Chondrocyte (in vitro differentiated cells): ENCODE results near the gene LLPH. TPM values are rescaled to one million over a fixed set of nuclear protein-coding genes. Genes with fewer than 3 reads are reported as not detected.
A peak's percentile ranks its signal among the peaks of the same experiment; 100 is the strongest.

Experiments used
- DNase-seq: peaks from one replicate; pipeline ENCODE4 v3.0.0; 2021; ENCODE audit warnings: mixed read lengths, low spot score
- H3K27ac Mint-ChIP-seq: one replicate; pipeline ENCODE4 v1.8.0; 2021; ENCODE audit warnings: mild to moderate bottlenecking, moderate library complexity, mixed read lengths; ENCODE audit not compliant: unreplicated experiment
- H3K27me3 Mint-ChIP-seq: 2 replicates; pipeline ENCODE4 v1.8.0; 2021; ENCODE audit warnings: low read depth, mixed read lengths
- H3K36me3 Mint-ChIP-seq: 2 replicates; pipeline ENCODE4 v1.8.0; 2021; ENCODE audit warnings: low read depth, mixed read lengths
- H3K4me1 Mint-ChIP-seq: 2 replicates; pipeline ENCODE4 v1.8.0; 2021; ENCODE audit warnings: low read depth, mild to moderate bottlenecking, mixed read lengths
- H3K4me3 Mint-ChIP-seq: one replicate; pipeline ENCODE4 v1.8.0; 2021; ENCODE audit warnings: mild to moderate bottlenecking, moderate library complexity, mixed read lengths; ENCODE audit not compliant: unreplicated experiment
- H3K9me3 Mint-ChIP-seq: 2 replicates; pipeline ENCODE4 v1.8.0; 2021; ENCODE audit warnings: low read depth, mixed read lengths
- total RNA-seq: library from RNA; stranded (reverse); gene quantifications from 3 replicates; pipeline ENCODE4 v1.2.1, GENCODE V29; 2021
- TF ChIP-seq, protein P1 (sequence below): fragments of 200-600 bp; sonication (generic); IDR thresholded peaks from 2 replicates; pipeline ENCODE4 v1.5.0; 2021; ENCODE audit warnings: antibody characterized with exemption, mild to moderate bottlenecking, moderate library complexity

Gene LLPH
- total RNA-seq, 1 donor from 2014 or later: 22.8 TPM

GRCh38 chr12:66163289-66163688 is 32.7 kb upstream of the LLPH start:
- H3K4me3 Mint-ChIP-seq: no peak overlapping the region
- DNase-seq: no peak
- no peak overlapping the region for H3K27ac Mint-ChIP-seq
- peaks cover 8% of the 10 kb centered on the region for H3K36me3 Mint-ChIP-seq
- H3K4me1 Mint-ChIP-seq: peaks cover 7% of the 10 kb centered on the region
- H3K27me3 Mint-ChIP-seq: no peaks in the 10 kb centered on the region
- peaks cover 19% of the 10 kb centered on the region for H3K9me3 Mint-ChIP-seq
- TF ChIP-seq, protein P1, sequence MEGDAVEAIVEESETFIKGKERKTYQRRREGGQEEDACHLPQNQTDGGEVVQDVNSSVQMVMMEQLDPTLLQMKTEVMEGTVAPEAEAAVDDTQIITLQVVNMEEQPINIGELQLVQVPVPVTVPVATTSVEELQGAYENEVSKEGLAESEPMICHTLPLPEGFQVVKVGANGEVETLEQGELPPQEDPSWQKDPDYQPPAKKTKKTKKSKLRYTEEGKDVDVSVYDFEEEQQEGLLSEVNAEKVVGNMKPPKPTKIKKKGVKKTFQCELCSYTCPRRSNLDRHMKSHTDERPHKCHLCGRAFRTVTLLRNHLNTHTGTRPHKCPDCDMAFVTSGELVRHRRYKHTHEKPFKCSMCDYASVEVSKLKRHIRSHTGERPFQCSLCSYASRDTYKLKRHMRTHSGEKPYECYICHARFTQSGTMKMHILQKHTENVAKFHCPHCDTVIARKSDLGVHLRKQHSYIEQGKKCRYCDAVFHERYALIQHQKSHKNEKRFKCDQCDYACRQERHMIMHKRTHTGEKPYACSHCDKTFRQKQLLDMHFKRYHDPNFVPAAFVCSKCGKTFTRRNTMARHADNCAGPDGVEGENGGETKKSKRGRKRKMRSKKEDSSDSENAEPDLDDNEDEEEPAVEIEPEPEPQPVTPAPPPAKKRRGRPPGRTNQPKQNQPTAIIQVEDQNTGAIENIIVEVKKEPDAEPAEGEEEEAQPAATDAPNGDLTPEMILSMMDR: no peak

DNA sequence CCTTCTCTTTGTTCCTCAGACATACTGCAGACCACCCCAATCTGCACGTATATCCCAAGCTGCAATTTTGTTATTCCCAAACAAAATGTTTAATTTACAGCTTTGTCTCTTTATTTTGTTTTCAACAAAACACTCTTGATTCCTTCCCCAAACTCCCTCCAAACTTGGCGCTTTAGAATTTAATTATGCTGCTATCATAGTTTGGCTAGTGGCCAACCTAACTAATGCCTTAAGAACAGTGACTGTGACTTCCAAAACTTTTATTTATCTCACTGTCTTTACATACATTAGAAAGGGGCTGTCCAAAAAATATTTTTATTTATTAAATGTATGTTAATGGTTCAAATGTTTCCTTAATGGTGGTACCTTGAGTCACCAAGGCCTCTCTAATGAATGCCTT is 32.2 kb upstream of the LLPH start:
- Mint-ChIP-seq H3K27me3 (no peaks in the 10 kb centered on the region), H3K4me1 (peaks cover 4% of the 10 kb centered on the region), H3K27ac (no peak overlapping the region), H3K4me3 (no peak overlapping the region), H3K9me3 (peaks cover 19% of the 10 kb centered on the region), H3K36me3 (peaks cover 8% of the 10 kb centered on the region)
- TF ChIP-seq, protein P1: no peak
- no peak for DNase-seq

GRCh38 chr12:66160704-66161103 is 30.2 kb upstream of the LLPH start:
- H3K4me1 Mint-ChIP-seq: no peaks in the 10 kb centered on the region
- peaks cover 7% of the 10 kb centered on the region for H3K36me3 Mint-ChIP-seq
- peaks cover 16% of the 10 kb centered on the region for H3K9me3 Mint-ChIP-seq
- no peaks in the 10 kb centered on the region for H3K27me3 Mint-ChIP-seq
- peak; percentile 90 for DNase-seq
- H3K27ac Mint-ChIP-seq: no peak overlapping the region
- no peak overlapping the region for H3K4me3 Mint-ChIP-seq
- TF ChIP-seq, protein P1: no peak

DNA sequence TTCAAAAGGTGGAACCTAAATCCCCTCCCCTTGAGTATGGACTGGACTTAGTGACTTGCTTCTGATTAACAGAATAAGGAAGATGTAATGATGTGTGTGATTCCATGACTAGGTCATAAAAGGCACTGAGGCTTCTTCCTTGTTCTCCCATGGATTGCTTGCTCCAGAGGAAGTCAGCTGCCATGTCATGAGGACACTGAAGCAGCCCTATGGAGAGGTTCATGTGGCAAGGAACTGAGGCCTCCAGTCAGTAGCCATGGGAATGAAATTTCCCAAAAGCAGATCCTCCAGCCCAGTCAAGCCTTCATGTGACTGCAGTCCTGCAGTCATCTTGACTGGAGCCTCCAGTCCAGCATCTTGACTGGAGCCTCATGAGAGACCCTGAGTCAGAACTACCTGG is 28.6 kb upstream of the LLPH start:
- peaks cover 3% of the 10 kb centered on the region for H3K9me3 Mint-ChIP-seq
- H3K36me3 Mint-ChIP-seq: no peaks in the 10 kb centered on the region
- H3K4me1 Mint-ChIP-seq: no peaks in the 10 kb centered on the region
- H3K4me3 Mint-ChIP-seq: no peak overlapping the region
- no peaks in the 10 kb centered on the region for H3K27me3 Mint-ChIP-seq
- H3K27ac Mint-ChIP-seq: no peak overlapping the region
- DNase-seq: no peak
- TF ChIP-seq, protein P1: no peak

GRCh38 chr12:66156654-66157053 is 26.1 kb upstream of the LLPH start:
- no peak overlapping the region for H3K4me3 Mint-ChIP-seq
- DNase-seq: no peak
- no peaks in the 10 kb centered on the region for H3K36me3 Mint-ChIP-seq

More at GRCh38 chr12:66156654-66157053, 26.1 kb upstream of the LLPH start:
- no peak overlapping the region for H3K27ac Mint-ChIP-seq
- H3K9me3 Mint-ChIP-seq: peaks cover 3% of the 10 kb centered on the region
- peaks cover 1% of the 10 kb centered on the region for H3K27me3 Mint-ChIP-seq
- no peaks in the 10 kb centered on the region for H3K4me1 Mint-ChIP-seq
- TF ChIP-seq, protein P1: no peak
